ENCODE results near the gene EXOC6B.

The EXOC6B gene

GRCh38 chr2:72145289-72145657, 680.6 kb downstream of the EXOC6B start:
- DNase-seq (ENCODE audit: low read depth), result no peak

GRCh38 chr2:72144632-72145288, 681.1 kb downstream of the EXOC6B start:
- DNase-seq (ENCODE audit: low read depth), result no peak

DNA sequence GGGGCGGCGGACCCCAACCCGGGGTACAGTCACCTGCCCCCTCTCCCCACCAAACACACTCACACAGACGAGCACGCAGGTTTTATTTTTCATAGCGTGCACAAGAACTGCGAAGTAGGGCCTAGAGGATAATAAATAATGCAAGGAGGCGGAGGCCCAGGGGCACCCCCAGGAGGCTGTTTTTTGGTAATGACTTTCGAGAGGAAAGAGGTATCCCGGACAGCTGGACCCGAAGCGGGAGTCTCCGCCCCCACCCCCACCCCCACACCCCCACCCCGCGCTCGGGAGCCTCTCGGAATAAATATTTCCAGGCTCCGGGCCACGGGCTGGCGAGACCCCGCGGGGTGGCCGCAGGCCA, 681.6 kb downstream of the EXOC6B start:
- no peak for DNase-seq (ENCODE audit: low read depth)

DNA sequence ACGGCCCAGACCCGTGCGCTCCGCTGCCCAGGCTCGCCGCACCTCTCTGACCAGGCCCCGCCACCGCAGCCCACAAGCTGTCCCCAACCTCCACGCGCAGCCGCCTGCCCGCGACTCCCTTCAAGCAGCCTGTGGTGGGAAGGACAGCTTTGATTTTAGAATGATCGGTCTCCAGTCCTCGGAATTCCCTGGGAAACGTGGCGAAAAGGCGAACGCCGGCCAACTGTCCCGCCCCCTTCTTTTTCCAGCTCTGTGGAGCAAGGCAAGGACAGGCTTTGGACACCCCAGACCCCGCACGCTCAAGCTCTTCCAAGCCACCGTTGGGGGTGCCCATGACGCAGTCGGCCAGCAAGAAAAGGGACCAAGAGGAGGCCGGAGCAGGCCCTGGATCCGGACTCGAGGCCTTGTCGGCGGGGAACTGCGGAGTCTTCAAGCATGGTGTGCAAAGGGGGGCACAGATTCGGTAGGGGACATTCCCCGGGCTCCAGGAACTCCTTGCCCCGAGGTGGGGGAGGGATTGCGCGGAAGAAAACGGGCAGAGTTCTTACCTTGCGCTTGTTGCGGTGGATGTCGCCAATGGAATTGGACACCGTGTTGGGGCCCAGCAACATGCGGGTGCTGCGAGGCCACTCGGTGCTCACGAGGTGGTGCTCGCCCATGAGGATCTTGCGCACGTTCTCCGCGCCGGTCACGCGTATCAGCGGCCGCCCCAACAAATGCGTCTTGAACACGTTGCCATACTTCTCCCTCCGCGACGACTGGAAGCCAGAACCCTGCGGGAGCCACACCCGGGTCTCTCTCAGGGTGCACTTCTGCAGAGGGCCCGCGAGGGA, 682.2 kb downstream of the EXOC6B start:
- no peak for DNase-seq (ENCODE audit: low read depth)

DNA sequence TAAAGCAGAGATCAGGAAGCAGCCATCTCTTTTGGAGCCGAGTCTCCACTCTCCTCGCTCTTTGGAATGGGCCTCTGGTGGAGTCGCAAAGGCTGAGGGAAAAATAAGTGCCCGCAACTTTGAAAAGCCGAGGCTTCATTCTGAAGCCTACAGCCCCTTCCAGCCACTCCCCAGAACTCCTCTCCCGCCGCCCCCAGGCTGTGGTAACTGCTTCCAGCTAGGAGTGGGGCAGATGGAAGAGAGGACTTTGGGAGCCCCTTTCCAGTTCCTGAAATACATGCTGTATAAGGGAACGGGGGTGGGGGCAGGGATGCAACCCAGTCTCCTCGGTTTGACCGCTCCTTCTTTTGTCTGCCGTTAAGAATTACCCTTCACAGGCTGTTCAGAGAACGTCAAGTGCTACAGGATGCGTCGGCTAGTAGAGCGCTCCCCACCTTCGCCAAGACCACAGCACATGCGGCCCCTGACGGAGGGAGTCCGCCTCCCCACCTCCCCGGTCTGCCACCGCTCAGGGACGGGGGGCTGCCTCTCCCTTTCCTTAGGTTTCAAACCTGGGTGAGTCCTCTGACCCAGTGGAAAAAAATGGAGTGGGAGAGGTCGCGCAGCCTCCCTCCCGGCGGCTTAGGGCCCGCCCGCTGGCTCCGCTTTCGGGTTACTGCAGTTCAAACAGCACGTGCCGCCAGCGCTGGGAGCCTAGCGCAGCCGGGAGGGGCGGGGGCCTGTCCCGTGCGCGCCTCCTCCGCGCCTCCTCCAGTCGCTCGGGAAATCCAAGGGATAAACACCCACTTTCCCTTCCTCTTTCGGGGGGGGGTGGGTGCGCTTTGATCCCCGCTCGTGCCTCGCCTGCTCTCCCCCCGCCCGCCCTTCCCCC, 683.0 kb downstream of the EXOC6B start:
- DNase-seq (ENCODE audit: low read depth), result no peak

DNA sequence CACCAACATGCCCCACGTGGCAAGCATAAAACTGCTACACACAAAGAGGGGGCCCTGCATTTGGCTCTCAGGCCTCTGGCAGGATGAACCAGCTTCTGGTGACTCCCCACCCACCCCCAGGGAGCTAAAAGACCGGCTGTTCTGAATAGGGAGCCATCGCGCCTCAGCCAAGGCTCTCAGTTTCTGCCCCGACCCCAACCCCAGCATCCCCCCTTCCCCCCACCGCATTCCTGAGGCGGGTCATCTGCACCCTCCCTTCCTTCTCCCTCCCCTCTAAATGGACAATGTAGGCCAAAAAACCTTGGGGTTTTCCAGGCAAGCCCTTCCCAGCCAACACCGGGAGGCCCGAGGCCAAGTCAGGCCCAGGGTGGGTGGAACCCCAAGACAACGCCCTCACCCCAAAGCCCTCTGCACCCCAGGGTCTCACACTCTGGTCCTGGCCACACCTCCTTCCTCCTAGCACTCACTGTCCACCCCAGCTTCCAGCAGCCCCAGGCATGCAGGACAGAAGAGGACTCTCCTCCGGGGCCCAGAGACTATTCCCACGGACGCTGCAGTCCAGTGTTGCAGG, 683.9 kb downstream of the EXOC6B start:
- no peak for DNase-seq (ENCODE audit: low read depth)

DNA sequence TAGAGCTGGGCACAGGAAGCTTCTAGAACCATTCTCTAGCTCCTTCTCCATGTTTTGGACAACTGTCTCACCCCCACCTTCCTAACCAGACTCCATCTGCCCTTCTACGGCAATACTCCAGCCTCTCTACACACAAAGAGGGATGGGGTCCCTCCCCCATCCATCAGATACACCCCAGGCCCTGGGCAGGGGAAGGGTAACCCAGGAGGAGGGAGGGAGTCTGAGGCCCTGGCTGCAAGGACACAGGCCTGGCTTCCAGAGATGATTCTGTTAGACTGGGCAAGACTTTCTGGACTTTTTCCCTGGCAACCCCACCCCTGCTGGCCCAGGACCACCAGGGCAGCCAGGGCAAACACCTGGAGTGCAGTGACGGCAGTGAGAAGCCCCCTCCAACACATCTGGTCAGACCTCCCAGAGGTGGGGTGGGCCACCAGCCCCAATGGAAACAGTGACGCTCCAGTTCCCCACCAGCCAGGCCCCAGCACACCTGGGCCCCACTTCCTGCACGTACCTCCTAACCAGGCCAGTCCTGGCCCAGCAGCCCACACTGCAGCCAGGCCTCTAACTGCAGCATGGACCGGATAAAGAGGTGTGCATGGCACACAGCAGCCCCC, 684.7 kb downstream of the EXOC6B start:
- no peak for DNase-seq (ENCODE audit: low read depth)

DNA sequence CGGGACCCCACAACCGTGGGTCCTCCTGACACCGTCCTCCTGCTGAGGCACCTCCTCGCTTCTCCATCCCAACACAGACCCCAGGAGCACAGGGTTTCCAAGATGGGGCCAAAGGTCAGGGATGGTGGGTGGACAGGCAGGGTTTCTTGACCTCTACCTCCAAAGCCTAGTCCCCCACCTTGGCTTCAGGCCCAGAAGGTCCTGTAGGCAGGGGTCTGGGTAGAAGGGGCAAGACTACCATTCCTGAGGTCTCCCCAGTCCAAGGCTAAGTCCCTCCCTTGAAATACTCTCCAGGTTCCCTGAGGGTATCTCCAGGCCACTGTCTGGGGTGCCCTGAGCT, 685.2 kb downstream of the EXOC6B start:
- DNase-seq (ENCODE audit: low read depth), result no peak

GRCh38 chr2:72139874-72140620, 685.8 kb downstream of the EXOC6B start:
- DNase-seq (ENCODE audit: low read depth), result no peak

GRCh38 chr2:72139471-72139873, 686.4 kb downstream of the EXOC6B start:
- no peak for DNase-seq (ENCODE audit: low read depth)

DNA sequence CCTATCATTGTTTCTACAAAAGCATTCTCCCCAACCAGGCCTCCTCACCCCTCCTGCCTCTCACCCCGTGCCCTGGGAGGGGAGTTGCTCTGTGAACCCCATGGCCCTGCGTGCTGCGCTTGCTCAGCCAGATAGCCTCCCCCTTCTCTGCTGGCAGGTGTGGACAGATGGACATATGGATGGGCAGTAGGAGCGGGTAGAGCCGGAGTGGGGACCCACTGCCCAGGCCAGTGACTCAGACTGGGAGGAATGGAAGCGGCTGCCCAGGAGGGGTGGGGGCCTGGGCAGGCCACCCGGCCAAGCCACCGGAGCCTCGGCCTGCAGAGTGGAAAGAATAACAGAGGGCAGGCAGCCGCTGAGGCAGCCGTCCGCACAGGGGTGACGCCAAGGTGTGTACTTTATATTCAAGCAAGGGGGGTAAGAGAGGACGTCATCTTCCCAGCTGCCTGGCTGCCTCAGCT, 686.9 kb downstream of the EXOC6B start:
- DNase-seq (ENCODE audit: low read depth), result no peak

GRCh38 chr2:72138011-72138881, 687.6 kb downstream of the EXOC6B start:
- DNase-seq (ENCODE audit: low read depth), result no peak

DNA sequence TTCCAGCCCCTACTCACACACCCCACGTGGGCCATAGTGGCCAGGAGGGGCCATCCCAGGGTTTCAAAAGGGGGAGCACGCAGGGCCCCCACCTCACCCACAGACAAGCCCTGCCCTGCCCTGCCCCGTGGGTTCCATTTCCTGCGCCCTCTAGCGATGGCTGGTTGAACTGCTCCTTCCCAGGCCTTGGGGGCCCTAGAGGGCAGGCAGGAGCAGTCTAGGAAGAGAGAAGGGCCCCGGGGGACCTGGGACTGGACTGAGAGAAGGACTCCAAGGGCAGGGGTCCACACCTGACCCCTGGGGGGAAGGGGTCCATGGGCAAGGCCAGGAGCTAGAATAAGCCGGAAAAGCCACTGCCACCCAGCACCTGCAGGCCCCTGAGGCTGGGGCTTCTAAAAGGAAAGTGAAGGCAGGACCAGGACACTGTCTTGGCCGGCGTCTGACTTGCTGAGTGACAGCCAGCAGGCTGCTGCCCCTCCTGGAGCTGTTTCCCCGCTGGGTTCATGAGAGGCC, 688.3 kb downstream of the EXOC6B start:
- peak; percentile 58 for DNase-seq (ENCODE audit: low read depth)

- DNase-seq (ENCODE audit: low read depth), result no peak
Observed at GRCh38 chr2:72136933-72137497, 688.8 kb downstream of the EXOC6B start.

DNA sequence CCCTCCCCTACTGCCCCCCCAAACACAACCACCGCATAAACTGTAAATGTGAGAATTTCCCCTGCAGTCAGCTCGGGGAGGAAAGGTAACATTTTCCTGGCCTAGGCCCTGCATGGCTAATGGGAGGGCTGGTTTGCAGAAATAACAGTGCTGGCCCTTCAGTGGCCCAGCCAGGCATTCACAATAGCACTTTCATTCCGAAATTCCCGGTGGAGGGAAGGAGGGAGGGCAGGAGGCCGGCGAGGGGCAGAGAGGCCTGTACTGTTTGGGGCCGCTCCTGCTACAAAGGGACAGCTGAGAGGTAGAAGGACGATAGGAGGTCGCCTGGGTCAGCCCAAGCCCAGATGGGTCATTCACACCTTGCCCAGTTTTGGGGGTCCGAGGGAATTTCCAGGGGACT, 689.5 kb downstream of the EXOC6B start:
- DNase-seq (ENCODE audit: low read depth), result no peak

- no peak for DNase-seq (ENCODE audit: low read depth)
Observed at GRCh38 chr2:72135921-72136320, 689.9 kb downstream of the EXOC6B start.

GRCh38 chr2:72134997-72135800, 690.6 kb downstream of the EXOC6B start:
- no peak for DNase-seq (ENCODE audit: low read depth)

- DNase-seq (ENCODE audit: low read depth), result no peak
Observed at GRCh38 chr2:72134408-72134996, 691.3 kb downstream of the EXOC6B start.

All from activated T-cell treated with anti-CD3 and anti-CD28 coated beads for 1 hour (primary cell).